GM18861 (cell line): ENCODE results near the gene GKN2.
"Not testable (repeated sequence)": the region's sequence is repeated elsewhere in the genome, so short reads cannot be mapped to it uniquely, and the experiment has no call there.

Source experiments
- ATAC-seq: cut with Tn5 transposase; IDR thresholded peaks from one replicate; pipeline ENCODE4 v1.9.1; 2021; ENCODE audit not compliant: unreplicated experiment

The GKN2 gene

GRCh38 chr2:68920481-68921170 is 32.1 kb downstream of the GKN2 start:
- no peak for ATAC-seq

DNA sequence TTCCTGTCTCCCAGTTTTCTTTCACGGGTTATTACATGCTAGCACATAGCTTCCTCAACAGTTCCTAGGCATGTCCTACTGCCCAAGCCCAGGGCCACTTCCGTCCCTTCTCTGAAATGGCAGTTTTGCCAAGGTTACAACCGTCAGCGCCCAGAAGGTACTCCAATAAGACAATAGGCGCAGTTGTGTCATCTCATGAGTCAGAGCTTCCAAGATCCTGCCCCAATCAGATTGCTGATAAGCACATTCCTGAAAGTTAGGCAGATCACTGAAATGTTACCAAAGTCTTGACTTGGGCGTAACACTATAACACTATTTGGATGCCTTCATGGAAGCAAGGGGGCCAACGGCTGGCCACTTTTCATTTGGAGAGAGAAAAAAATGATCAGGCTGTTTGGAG is 34.2 kb downstream of the GKN2 start:
- no peak for ATAC-seq

DNA sequence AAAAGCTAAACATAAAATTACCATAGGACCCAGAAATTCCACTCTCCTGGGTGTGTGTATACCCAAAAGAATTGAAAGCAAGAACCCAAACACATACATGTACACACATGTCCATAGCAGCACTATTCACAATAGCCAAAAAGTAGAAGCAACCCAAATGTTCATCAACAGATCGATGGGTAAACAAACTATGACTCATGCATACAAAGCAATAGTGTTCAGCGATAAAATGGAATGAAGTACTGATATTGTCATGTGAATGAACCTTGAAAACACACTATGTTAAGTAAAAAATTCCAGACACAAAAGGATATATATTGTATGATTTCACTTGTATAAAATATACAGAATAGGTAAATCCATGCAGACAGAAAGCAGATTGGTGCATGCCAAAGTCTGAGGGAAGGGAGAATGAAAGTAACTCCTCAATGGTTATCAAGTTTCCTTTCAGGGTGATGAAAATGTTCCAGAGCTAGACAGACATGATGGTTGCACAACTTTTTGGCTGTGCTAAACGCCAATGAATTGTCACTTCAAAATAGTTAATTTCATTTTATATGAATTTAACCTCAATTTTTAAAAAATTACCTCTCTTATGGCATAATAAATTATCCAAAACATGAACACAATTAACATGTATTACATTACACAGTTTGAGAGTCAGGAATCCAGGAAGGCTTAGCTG is 35.5 kb downstream of the GKN2 start:
- ATAC-seq, result no peak

DNA sequence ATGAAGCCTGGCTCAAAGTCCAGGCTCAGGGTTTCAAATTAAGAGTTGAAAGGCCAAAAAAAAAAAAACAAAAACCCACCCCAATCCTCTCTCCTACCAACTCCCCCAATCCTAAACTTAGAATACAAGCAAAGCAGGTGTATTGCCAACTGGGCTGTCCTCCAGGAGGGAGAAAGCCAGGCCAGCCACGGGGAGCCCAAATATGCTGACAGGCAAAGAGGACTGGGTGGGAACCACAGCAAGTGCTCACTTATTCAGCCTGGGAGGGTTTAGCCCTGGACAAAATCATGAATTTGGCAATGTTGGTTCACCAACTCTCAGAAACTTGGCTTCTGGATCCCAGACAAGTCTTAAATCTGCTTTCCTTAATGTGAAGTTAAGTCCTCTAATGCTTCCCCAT is 36.5 kb downstream of the GKN2 start:
- no peak for ATAC-seq

DNA sequence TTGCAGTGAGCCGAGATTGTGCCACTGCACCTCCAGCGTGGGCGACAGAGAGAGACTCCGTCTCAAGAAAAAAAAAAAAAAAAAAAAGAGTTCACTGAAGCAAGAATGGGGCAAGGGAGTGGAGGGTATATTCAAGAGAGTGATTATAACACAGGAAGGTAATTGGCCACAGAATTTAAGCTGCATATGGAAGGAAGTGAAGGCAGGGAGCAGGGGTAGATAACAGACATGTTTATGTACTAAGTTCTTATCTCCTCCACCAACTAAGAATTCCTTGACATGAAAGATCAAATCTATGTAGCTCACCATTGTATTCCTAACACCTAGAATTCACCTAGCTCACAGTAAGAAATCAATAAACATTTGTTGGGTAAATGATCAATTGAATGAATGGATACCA is 37.3 kb downstream of the GKN2 start:
- ATAC-seq, result no peak

DNA sequence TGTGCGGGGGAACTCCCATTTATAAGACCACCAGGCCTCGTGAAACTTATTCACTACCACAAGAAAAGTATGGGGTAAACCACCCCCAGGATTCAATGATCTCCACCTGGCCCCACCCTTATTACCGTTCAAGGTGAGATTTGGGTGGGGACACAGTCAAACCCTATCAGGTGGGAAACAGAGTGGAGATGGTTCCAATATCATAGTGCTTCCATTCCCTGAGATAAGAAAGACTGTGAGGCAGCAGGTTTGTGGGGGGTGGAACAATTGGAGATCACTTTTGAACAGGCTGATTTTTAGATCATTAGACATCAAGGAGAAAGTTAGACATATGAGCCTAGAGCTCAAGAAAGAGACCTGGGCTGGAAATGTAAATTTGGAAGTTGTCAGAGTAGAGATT is 39.3 kb downstream of the GKN2 start:
- ATAC-seq, result no peak

DNA sequence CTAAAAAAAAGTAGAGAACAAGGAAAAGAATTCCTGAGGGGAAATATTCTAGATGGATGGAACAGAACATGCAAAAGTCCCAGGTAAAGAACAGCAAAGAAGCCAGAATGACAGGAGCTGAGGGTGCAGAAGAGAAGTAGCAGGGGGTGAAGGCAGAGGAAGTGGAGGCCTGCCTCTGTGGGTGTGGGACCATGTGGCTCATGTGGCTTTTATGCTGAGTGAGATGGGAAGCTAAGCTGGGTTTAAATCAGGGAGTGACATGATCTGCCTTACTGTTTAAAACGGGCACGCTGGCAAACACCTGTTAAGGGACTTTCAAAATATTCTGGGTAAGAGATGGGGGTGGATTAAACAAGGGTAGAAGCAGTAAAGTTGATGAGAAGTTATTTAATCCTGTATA is 40.0 kb downstream of the GKN2 start:
- ATAC-seq, result no peak

GRCh38 chr2:68912111-68912510 is 40.6 kb downstream of the GKN2 start:
- ATAC-seq, result no peak

DNA sequence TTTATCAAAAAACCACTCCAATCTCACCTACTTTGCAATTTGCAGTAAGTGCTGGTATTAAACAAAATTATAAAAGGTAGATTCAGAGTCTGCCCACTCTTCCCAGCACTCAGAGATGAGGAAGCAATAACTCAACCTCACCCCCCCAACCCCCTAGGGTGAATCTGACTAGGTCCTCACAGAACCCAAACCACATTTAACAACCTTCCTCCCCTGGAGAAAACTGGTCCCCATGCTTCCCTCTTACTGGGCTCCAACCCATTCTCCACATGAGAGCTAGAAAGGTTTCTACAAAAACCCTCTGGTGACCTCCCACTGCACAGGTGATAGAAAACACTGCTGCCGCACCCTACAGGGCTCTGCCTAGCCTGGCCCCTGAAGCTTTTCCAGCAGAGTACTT is 41.0 kb downstream of the GKN2 start:
- ATAC-seq, result no peak

- ATAC-seq, result no peak
Observed at GRCh38 chr2:68911246-68911645, 41.4 kb downstream of the GKN2 start.

DNA sequence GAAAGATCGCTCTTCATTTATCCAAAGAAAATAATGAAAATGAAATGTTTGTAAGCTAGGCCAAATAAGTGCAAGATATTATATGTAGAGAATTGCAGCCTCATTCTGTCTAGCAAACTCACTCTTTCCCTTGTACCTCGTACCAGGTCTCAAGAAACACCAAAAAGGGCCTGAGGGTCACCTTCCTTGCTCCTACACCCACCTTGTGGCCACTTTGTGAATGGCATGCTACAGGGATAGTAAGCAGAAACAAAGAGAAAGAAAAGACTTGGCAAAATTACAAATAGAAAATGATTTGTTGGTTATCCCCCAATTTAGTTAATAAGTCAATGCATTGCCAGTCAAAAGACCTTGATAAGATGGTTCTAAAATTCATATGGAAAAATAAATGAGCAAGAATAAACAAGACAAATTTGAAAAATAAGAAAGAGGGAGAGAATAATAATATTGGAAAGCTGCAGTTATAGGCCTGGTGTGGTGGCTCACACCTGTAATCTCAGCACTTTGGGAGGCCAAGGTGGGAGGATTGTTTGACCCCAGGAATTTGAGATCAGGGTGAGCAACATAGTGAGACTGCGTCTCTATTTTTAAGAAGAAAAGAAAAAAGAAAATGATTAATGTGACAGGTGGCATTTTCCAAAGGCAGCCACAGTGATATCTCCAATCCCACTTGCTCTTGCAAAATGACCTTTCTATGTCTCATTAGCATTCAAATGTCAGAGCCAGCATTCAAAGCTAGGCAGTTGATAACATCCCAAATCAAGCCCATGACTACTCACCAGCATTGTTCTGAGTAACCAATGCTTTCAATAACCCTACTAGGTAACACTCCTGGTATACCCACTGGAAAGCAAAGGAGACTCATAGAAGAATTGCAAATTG is 42.7 kb downstream of the GKN2 start:
- peak; percentile 40 for ATAC-seq

DNA sequence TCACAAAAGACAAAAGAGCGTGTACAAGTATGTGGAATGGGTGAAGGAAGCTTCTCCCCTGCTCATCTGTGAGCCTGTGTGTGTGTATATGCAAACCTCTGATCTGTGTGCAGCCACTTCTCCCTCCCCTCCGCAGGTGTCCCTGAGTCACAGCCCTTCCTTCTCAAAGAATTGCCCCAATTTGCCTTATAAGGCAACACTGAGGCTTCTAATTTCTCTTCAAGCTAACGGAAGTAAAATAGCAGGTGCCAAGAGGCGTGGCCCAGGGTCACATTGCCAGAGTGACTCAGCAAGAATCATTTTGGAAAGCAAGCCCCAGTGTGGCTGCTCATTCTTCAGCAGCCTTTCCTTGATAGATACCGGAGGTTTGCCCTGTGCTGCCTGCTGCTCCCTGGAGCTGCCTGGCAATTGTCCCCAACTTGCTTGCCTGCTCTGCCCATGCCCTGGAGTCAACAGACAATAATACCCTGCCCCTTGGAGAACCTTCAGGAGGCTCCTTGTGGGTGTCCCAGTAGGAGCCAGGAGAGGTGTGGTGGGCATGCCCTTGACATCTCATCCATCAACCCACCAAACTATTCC is 44.2 kb downstream of the GKN2 start:
- ATAC-seq, result peak; percentile 93

GRCh38 chr2:68907920-68908253 is 44.8 kb downstream of the GKN2 start:
- ATAC-seq, result no peak

- ATAC-seq, result no peak
Observed at GRCh38 chr2:68907232-68907919, 45.3 kb downstream of the GKN2 start.

GRCh38 chr2:68906716-68907115 is 46.0 kb downstream of the GKN2 start:
- ATAC-seq, result no peak

GRCh38 chr2:68905116-68905515 is 47.6 kb downstream of the GKN2 start:
- ATAC-seq, result no peak

GRCh38 chr2:68901561-68901960 is 51.1 kb downstream of the GKN2 start:
- ATAC-seq, result no peak

- no peak for ATAC-seq
Observed at GRCh38 chr2:68901199-68901514, 51.5 kb downstream of the GKN2 start.

GRCh38 chr2:68900496-68901198 is 52.0 kb downstream of the GKN2 start:
- no peak for ATAC-seq

DNA sequence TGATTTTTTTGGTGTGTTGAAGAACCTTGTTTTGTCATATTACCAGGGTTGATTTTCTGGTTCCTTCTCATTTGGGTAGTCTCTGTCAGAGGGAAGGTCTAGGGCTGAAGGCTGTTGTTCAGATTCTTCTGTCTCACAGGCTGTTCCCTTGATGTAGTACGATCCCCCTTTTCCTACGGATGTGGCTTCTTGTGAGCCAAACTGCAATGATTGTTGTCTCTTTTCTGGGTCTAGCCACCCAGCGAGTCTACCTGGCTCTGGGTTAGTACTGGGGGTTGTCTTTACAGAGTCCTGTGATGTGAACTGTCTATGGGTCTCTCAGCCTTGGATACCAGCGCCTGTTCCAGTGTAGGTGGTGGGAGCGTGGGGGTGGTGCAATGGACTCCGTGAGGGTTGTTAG is 56.7 kb downstream of the GKN2 start:
- ATAC-seq, result not testable (repeated sequence)
